SK-N-MC (cell line): ENCODE results near the gene VSIR.

ENCODE experiments used
- DNase-seq: peaks from one replicate; pipeline ENCODE4 v3.0.0-alpha.2; 2011; ENCODE audit warnings: low read depth, low spot score
- H3K27ac ChIP-seq: fragments of 200-600 bp; sonication (generic); 2 replicates; pipeline ENCODE4 v1.5.1; 2016; ENCODE audit warnings: mixed run types
- H3K36me3 ChIP-seq: fragments of 200-600 bp; sonication (generic); 2 replicates; pipeline ENCODE4 v1.6.1; 2017; ENCODE audit warnings: antibody characterized with exemption, low read length, mixed read lengths; ENCODE audit not compliant: insufficient read depth
- H3K4me3 ChIP-seq: fragments of 200-600 bp; sonication (generic); 2 replicates; pipeline ENCODE4 v1.5.1; 2016
- H3K9ac ChIP-seq: fragments of 200-600 bp; sonication (generic); 2 replicates; pipeline ENCODE4 v1.8.0; 2017; ENCODE audit warnings: mixed run types, mixed read lengths; ENCODE audit not compliant: insufficient read length
- H3K9me3 ChIP-seq: fragments of 200-600 bp; sonication (generic); 2 replicates; pipeline ENCODE4 v1.6.1; 2017; ENCODE audit warnings: low read depth, mild to moderate bottlenecking, antibody characterized with exemption, low read length, moderate library complexity, mixed read lengths
- EZH2 ChIP-seq: fragments of 200-600 bp; sonication (generic); IDR thresholded peaks from one replicate; pipeline ENCODE4 v1.6.1; 2017; ENCODE audit warnings: antibody characterized with exemption
- FOXP2 ChIP-seq: optimal IDR thresholded peaks from 2 replicates; pipeline ENCODE3; 2011; ENCODE audit warnings: mild to moderate bottlenecking, moderate library complexity; ENCODE audit not compliant: insufficient read depth; ENCODE audit errors: extremely low read length, control extremely low read depth

Gene VSIR

DNA sequence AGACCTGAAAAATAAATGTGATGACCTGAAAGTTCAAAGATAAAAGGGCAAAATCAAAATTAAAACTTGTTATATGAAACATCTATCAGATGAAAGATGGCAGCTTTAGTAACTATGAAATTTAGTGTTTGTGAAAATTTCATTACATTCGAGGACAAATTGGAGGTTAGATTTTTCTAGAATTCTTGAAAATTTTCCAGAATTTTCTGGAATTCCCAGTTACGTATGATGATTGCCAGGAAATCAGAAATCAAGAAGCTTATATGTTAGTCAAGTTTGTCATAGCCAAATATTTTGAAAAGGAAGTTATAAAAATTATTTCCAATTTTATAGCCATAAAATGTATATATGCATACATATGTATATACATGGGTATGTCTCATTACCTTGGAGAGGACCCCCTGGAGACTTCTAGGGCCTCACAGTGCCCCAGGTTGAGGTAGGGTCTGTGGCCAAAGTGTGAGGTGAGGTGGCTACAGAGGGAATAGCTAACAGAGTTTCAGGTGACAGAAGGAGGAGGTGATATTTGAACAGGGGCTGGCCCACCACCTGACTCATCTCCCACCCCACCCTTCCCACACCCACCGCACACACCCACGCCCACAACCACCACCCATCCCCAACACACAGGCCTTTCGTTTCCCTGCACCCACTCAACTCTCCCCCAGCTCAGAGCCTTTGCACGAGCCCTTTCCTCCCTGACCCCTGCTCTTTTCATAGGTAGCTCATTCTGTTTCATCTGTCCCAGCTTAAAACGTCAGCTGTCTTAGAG is 75.2 kb downstream of the VSIR start:
- no peak for DNase-seq
- no peak overlapping the region for H3K4me3 ChIP-seq
- TF ChIP-seq EZH2 (no peak), FOXP2 (no peak)
- no peaks in the 10 kb centered on the region for H3K36me3 ChIP-seq
- H3K27ac ChIP-seq, result no peak overlapping the region
- H3K9me3 ChIP-seq, result no peaks in the 10 kb centered on the region
- no peak overlapping the region for H3K9ac ChIP-seq
